ENCODE data around the gene SMARCC2. TPM values are rescaled to one million over a fixed set of nuclear protein-coding genes. Genes with fewer than 3 reads are reported as not detected.

Gene SMARCC2
- 27.3 and 39.4 TPM in 2 replicates for total RNA-seq

GRCh38 chr12:56189099-56189917 lies at the start of gene SMARCC2:
Gene SMARCC2 (minus strand): TSS chr12:56189483. CDS start chr12:56189461, 22 bp downstream.

GRCh38 chr12:56229916-56230431 lies 40.7 kb upstream of the SMARCC2 start, which contains the start of gene SLC39A5:
Gene SLC39A5 (plus strand): TSS chr12:56230051. CDS start chr12:56231275, 1,224 bp downstream.

GRCh38 chr12:56224102-56224701 lies 34.9 kb upstream of the SMARCC2 start, which contains the start of gene NABP2:
Gene NABP2 (plus strand): TSS chr12:56224342. CDS start chr12:56224857, 515 bp downstream.

GRCh38 chr12:56221757-56222530 lies 32.7 kb upstream of the SMARCC2 start, which contains the start of gene RNF41:
Gene RNF41 (minus strand): TSS chr12:56221922. CDS start chr12:56214047, 7,875 bp downstream.

GRCh38 chr12:56158029-56158925 lies 31.0 kb downstream of the SMARCC2 start, which contains the start of gene MYL6:
Gene MYL6 (plus strand): TSS chr12:56158359. CDS start chr12:56158402, 43 bp downstream.

GRCh38 chr12:56152132-56152755 lies 37.0 kb downstream of the SMARCC2 start, which contains the start of gene MYL6B:
Gene MYL6B (plus strand): TSS chr12:56152587. CDS start chr12:56153919, 1,332 bp downstream.

GRCh38 chr12:56127888-56128669 lies 61.2 kb downstream of the SMARCC2 start, which contains the start of gene ESYT1:
Gene ESYT1 (plus strand): TSS chr12:56128267. CDS start chr12:56128320, 53 bp downstream.

GRCh38 chr12:56117778-56118687 lies 71.2 kb downstream of the SMARCC2 start, which contains the start of gene ZC3H10:
Gene ZC3H10 (plus strand): TSS chr12:56118266. CDS start chr12:56120563, 2,297 bp downstream.

GRCh38 chr12:56116267-56117081 lies 72.8 kb downstream of the SMARCC2 start, which contains the start of gene RPL41:
Gene RPL41 (plus strand): TSS chr12:56116633.

Other genes starting within 250 kb of the SMARCC2 start
- gene PMEL, start 223.4 kb downstream of the SMARCC2 start, total RNA-seq, result 1.1 TPM in 1 of 2 replicates, not detected in the other
- gene CDK2, start 222.7 kb downstream of the SMARCC2 start, total RNA-seq, result 6.2 and 13.4 TPM in 2 replicates
- gene RAB5B, start 215.4 kb downstream of the SMARCC2 start, total RNA-seq, result 44.2 and 66.9 TPM in 2 replicates
- gene SUOX, start 192.2 kb downstream of the SMARCC2 start, total RNA-seq, result 12.5 and 12.9 TPM in 2 replicates
- 1.5 and 2.1 TPM in 2 replicates for gene IKZF4, start 168.4 kb downstream of the SMARCC2 start, total RNA-seq
- 214 and 242 TPM in 2 replicates for gene RPS26, start 147.6 kb downstream of the SMARCC2 start, total RNA-seq
- gene ERBB3, start 109.3 kb downstream of the SMARCC2 start, total RNA-seq, result under 0.01 and 0.23 TPM in 2 replicates
- 93.5 and 173 TPM in 2 replicates for gene PA2G4, start 84.9 kb downstream of the SMARCC2 start, total RNA-seq
- 1,282 and 1,487 TPM in 2 replicates for gene RPL41, start 72.8 kb downstream of the SMARCC2 start, total RNA-seq
- gene ZC3H10, start 71.2 kb downstream of the SMARCC2 start, total RNA-seq, result 4.5 and 5.3 TPM in 2 replicates
- gene ESYT1, start 61.2 kb downstream of the SMARCC2 start, total RNA-seq, result 136 and 210 TPM in 2 replicates
- 51.1 and 83.1 TPM in 2 replicates for gene MYL6B, start 36.9 kb downstream of the SMARCC2 start, total RNA-seq
- gene MYL6, start 31.1 kb downstream of the SMARCC2 start, total RNA-seq, result 1,143 and 1,914 TPM in 2 replicates
- 127 and 135 TPM in 2 replicates for gene RNF41, start 32.4 kb upstream of the SMARCC2 start, total RNA-seq
- 21.1 and 23.6 TPM in 2 replicates for gene NABP2, start 34.9 kb upstream of the SMARCC2 start, total RNA-seq
- not detected in 2 replicates for gene SLC39A5, start 40.6 kb upstream of the SMARCC2 start, total RNA-seq
- gene ANKRD52, start 68.9 kb upstream of the SMARCC2 start, total RNA-seq, result 25.8 and 46.2 TPM in 2 replicates
- gene COQ10A, start 77.5 kb upstream of the SMARCC2 start, total RNA-seq, result 7.1 and 13.4 TPM in 2 replicates
- 62.4 and 198 TPM in 2 replicates for gene CS, start 110.8 kb upstream of the SMARCC2 start, total RNA-seq
- 97.3 and 152 TPM in 2 replicates for gene CNPY2, start 126.5 kb upstream of the SMARCC2 start, total RNA-seq
- 15.7 and 22.2 TPM in 2 replicates for gene PAN2, start 144.5 kb upstream of the SMARCC2 start, total RNA-seq
- gene IL23A, start 149.4 kb upstream of the SMARCC2 start, total RNA-seq, result not detected in 2 replicates
- 173 and 265 TPM in 2 replicates for gene STAT2, start 170.6 kb upstream of the SMARCC2 start, total RNA-seq
- gene APOF, start 173.4 kb upstream of the SMARCC2 start, total RNA-seq, result not detected in 2 replicates

Data from smooth muscle cell of the umbilical artery (primary cell).